Mesenchymal stem cell (in vitro differentiated cells and primary cell): ENCODE measurements around the gene STRIP2.
A peak's percentile ranks its signal among the peaks of the same experiment; 100 is the strongest.

Source experiments
- DNase-seq: peaks from one replicate; pipeline ENCODE4 v3.0.0-alpha.2; 2013
- H2AFZ ChIP-seq: one replicate; pipeline ENCODE4 v1.6.1; 2013; ENCODE audit warnings: low read depth, mild to moderate bottlenecking, control low read depth, inconsistent platforms, low read length, moderate library complexity
- H2AK5ac ChIP-seq: 2 replicates; pipeline ENCODE4 v1.6.1; 2013; ENCODE audit warnings: low read length, moderate library complexity, mild to moderate bottlenecking, inconsistent platforms; ENCODE audit not compliant: severe bottlenecking
- H2BK120ac ChIP-seq: one replicate; pipeline ENCODE4 v1.6.1; 2013; ENCODE audit warnings: low read depth, mild to moderate bottlenecking, inconsistent platforms, low read length, moderate library complexity
- H2BK12ac ChIP-seq, 2 experiments: one replicate each; pipeline ENCODE4 v1.6.1; 2013; ENCODE audit warnings: inconsistent platforms in 2 of 2, low read length in 2 of 2, mild to moderate bottlenecking in 2 of 2, moderate library complexity in 2 of 2, control low read depth in 1 of 2
- H2BK15ac ChIP-seq: one replicate; pipeline ENCODE4 v1.6.1; 2013; ENCODE audit warnings: mild to moderate bottlenecking, low read depth, inconsistent platforms; ENCODE audit not compliant: poor library complexity, severe bottlenecking
- H2BK5ac ChIP-seq: 2 replicates; pipeline ENCODE4 v1.6.1; 2013; ENCODE audit warnings: low read depth, mild to moderate bottlenecking, low read length, control low read depth, inconsistent platforms; ENCODE audit not compliant: poor library complexity, severe bottlenecking
- H3K14ac ChIP-seq, 2 experiments: one replicate each; pipeline ENCODE4 v1.6.1; 2013; ENCODE audit warnings: inconsistent platforms in 2 of 2, low read length in 2 of 2, control low read depth in 1 of 2, mild to moderate bottlenecking in 1 of 2, moderate library complexity in 1 of 2
- H3K18ac ChIP-seq, 2 experiments: one replicate each; pipeline ENCODE4 v1.6.1; 2013; ENCODE audit warnings: inconsistent platforms in 2 of 2, low read length in 2 of 2, control low read depth in 1 of 2, low read depth in 1 of 2, mild to moderate bottlenecking in 1 of 2
- H3K23ac ChIP-seq, 2 experiments: one replicate each; pipeline ENCODE4 v1.6.1; 2013; ENCODE audit warnings: inconsistent platforms in 2 of 2, low read length in 2 of 2, mild to moderate bottlenecking in 2 of 2, moderate library complexity in 2 of 2, control low read depth in 1 of 2
- H3K27ac ChIP-seq: 2 replicates; pipeline ENCODE4 v1.5.1; 2013; ENCODE audit warnings: mild to moderate bottlenecking, moderate library complexity, low read length, control low read depth, inconsistent platforms; ENCODE audit not compliant: poor library complexity, severe bottlenecking
- H3K27me3 ChIP-seq, 2 experiments: 2 replicates each; pipeline versions ENCODE4 v1.6.1 to v1.7.0; 2013; ENCODE audit warnings: low read length in 2 of 2, mild to moderate bottlenecking in 2 of 2, moderate library complexity in 2 of 2, control low read depth in 1 of 2, inconsistent platforms in 1 of 2; ENCODE audit not compliant: control insufficient read depth in 1 of 2, insufficient read depth in 1 of 2
- H3K36me3 ChIP-seq, 2 experiments: 2 replicates each; pipeline versions ENCODE4 v1.6.1 to v1.7.0; 2013; ENCODE audit warnings: low read length in 2 of 2, control low read depth in 1 of 2, inconsistent platforms in 1 of 2, low read depth in 1 of 2, mild to moderate bottlenecking in 1 of 2; ENCODE audit not compliant: insufficient read depth in 2 of 2, control insufficient read depth in 1 of 2
- H3K4ac ChIP-seq, 2 experiments: one replicate each; pipeline ENCODE4 v1.6.1; 2013; ENCODE audit warnings: inconsistent platforms in 2 of 2, low read length in 2 of 2, mild to moderate bottlenecking in 2 of 2, moderate library complexity in 2 of 2, control low read depth in 1 of 2, low read depth in 1 of 2
- H3K4me1 ChIP-seq: 2 replicates; pipeline ENCODE4 v1.6.1; 2013; ENCODE audit warnings: low read depth, low read length, control low read depth; ENCODE audit not compliant: control insufficient read depth, insufficient read depth
- H3K4me2 ChIP-seq: 2 replicates; pipeline ENCODE4 v1.6.1; 2013; ENCODE audit warnings: low read length, mild to moderate bottlenecking, inconsistent platforms; ENCODE audit not compliant: poor library complexity, severe bottlenecking
- H3K4me3 ChIP-seq, 2 experiments: 2 replicates each; pipeline versions ENCODE4 v1.5.1 to v1.7.0; 2013; ENCODE audit warnings: low read length in 2 of 2, mild to moderate bottlenecking in 2 of 2, control low read depth in 1 of 2, low read depth in 1 of 2; ENCODE audit not compliant: insufficient read depth in 1 of 2
- H3K79me1 ChIP-seq: replicated peaks from 2 replicates; pipeline ENCODE4 v1.6.1; 2013; ENCODE audit warnings: mild to moderate bottlenecking, control low read depth, low read length, inconsistent platforms; ENCODE audit not compliant: poor library complexity, severe bottlenecking
- H3K9ac ChIP-seq: 2 replicates; pipeline ENCODE4 v1.7.0; 2013; ENCODE audit warnings: mild to moderate bottlenecking, low read length, moderate library complexity
- H3K9me3 ChIP-seq: 2 replicates; pipeline ENCODE4 v1.7.0; 2013; ENCODE audit warnings: mild to moderate bottlenecking, low read length; ENCODE audit not compliant: control insufficient read depth
- H4K8ac ChIP-seq: one replicate; pipeline ENCODE4 v1.6.1; 2013; ENCODE audit warnings: inconsistent platforms, mild to moderate bottlenecking, low read length, moderate library complexity
- H4K91ac ChIP-seq: one replicate; pipeline ENCODE4 v1.6.1; 2013; ENCODE audit warnings: mild to moderate bottlenecking, low read length, inconsistent platforms
- WGBS: methylation state at CpG from one replicate; pipeline ENCODE4 v1.1.7; 2013; ENCODE audit warnings: mixed read lengths; 5-methylcytosine and 5-hydroxymethylcytosine counted together

STRIP2 gene

GRCh38 chr7:129502708-129503685 lies 68.8 kb downstream of the STRIP2 start:
- H4K91ac ChIP-seq: no peak overlapping the region
- no peak overlapping the region for H3K27ac ChIP-seq
- no peak overlapping the region for H2BK12ac ChIP-seq

GRCh38 chr7:129503725-129504124 lies 69.5 kb downstream of the STRIP2 start:
- Histone ChIP-seq H3K23ac (no peak overlapping the region), H3K9ac (no peak overlapping the region), H2BK5ac (no peak overlapping the region), H3K36me3 (no peaks in the 10 kb centered on the region), H2BK12ac (no peak overlapping the region), H3K79me1 (no peaks in the 10 kb centered on the region), H3K27me3 (peaks cover 0 to 8% of the 10 kb centered on the region in 2 experiments), H3K4me1 (peaks cover 15% of the 10 kb centered on the region), H2AK5ac (no peak overlapping the region), H3K18ac (no peak overlapping the region), H3K14ac (no peak overlapping the region), H3K4me2 (no peak overlapping the region), H2BK15ac (no peak overlapping the region), H3K27ac (no peak overlapping the region), H4K8ac (no peak overlapping the region), H3K4me3 (no peak overlapping the region), H3K4ac (no peak overlapping the region), H2BK120ac (no peak overlapping the region), H2AFZ (no peak overlapping the region), H3K9me3 (no peaks in the 10 kb centered on the region), H4K91ac (no peak overlapping the region)
- WGBS: 99% methylated on average over 8 of the region's 8 CpGs
- no peak for DNase-seq

More at GRCh38 chr7:129502708-129503685, 68.8 kb downstream of the STRIP2 start:
- Histone ChIP-seq H3K36me3 (no peaks in the 10 kb centered on the region), H2BK15ac (no peak overlapping the region), H3K18ac (peak overlapping the region in 1 of 2 experiments; percentile 38), H2BK5ac (no peak overlapping the region), H4K8ac (no peak overlapping the region), H3K27me3 (peaks cover 0 to 8% of the 10 kb centered on the region in 2 experiments), H3K23ac (peak overlapping the region in 1 of 2 experiments; percentile 26), H2BK120ac (no peak overlapping the region), H3K79me1 (no peaks in the 10 kb centered on the region), H3K4me3 (peak overlapping the region; percentile 69 to 80), H3K4ac (no peak overlapping the region), H3K4me1 (peaks cover 15% of the 10 kb centered on the region), H3K4me2 (peak overlapping the region; percentile 99), H2AK5ac (no peak overlapping the region), H2AFZ (peak overlapping the region; percentile 86), H3K9ac (peak overlapping the region; percentile 79), H3K14ac (no peak overlapping the region), H3K9me3 (no peaks in the 10 kb centered on the region)
- 13% methylated on average over 54 of the region's 58 CpGs for WGBS
- DNase-seq: peak; percentile 14

- Histone ChIP-seq H2BK15ac (no peak overlapping the region), H3K9me3 (no peaks in the 10 kb centered on the region), H3K27ac (no peak overlapping the region), H2BK5ac (no peak overlapping the region), H2AFZ (no peak overlapping the region), H4K91ac (no peak overlapping the region), H3K4me2 (no peak overlapping the region), H3K4me3 (no peak overlapping the region), H2BK12ac (no peak overlapping the region), H2BK120ac (no peak overlapping the region), H2AK5ac (no peak overlapping the region), H4K8ac (no peak overlapping the region), H3K9ac (no peak overlapping the region), H3K4me1 (no peaks in the 10 kb centered on the region), H3K36me3 (no peaks in the 10 kb centered on the region), H3K14ac (no peak overlapping the region), H3K18ac (no peak overlapping the region), H3K27me3 (peaks cover 4 to 14% of the 10 kb centered on the region in 2 experiments), H3K79me1 (no peaks in the 10 kb centered on the region), H3K4ac (no peak overlapping the region), H3K23ac (no peak overlapping the region)
- no peak for DNase-seq
- WGBS: 81% methylated on average over 8 of the region's 8 CpGs
Observed at GRCh38 chr7:129512192-129512591, 78.0 kb downstream of the STRIP2 start.

GRCh38 chr7:129513546-129513945 lies 79.3 kb downstream of the STRIP2 start:
- DNase-seq: no peak
- no peak overlapping the region for H4K8ac ChIP-seq
- no peak overlapping the region for H3K4ac ChIP-seq
- H3K4me2 ChIP-seq: no peak overlapping the region
- no peak overlapping the region for H3K23ac ChIP-seq
- no peak overlapping the region for H2BK5ac ChIP-seq
- no peaks in the 10 kb centered on the region for H3K4me1 ChIP-seq
- no peaks in the 10 kb centered on the region for H3K79me1 ChIP-seq
- peaks cover 4 to 14% of the 10 kb centered on the region in 2 experiments for H3K27me3 ChIP-seq
- no peak overlapping the region for H2BK120ac ChIP-seq
- no peaks in the 10 kb centered on the region for H3K9me3 ChIP-seq
- H2BK15ac ChIP-seq: no peak overlapping the region
- no peak overlapping the region for H3K9ac ChIP-seq
- no peak overlapping the region for H2BK12ac ChIP-seq
- H2AFZ ChIP-seq: no peak overlapping the region
- H3K18ac ChIP-seq: no peak overlapping the region
- no peak overlapping the region for H2AK5ac ChIP-seq
- H3K27ac ChIP-seq: no peak overlapping the region
- no peaks in the 10 kb centered on the region for H3K36me3 ChIP-seq
- 96% methylated on average over 9 of the region's 10 CpGs for WGBS
- H4K91ac ChIP-seq: no peak overlapping the region
- H3K4me3 ChIP-seq: no peak overlapping the region
- no peak overlapping the region for H3K14ac ChIP-seq
